Measurements from ENCODE around the gene STOML1.

The STOML1 gene

DNA sequence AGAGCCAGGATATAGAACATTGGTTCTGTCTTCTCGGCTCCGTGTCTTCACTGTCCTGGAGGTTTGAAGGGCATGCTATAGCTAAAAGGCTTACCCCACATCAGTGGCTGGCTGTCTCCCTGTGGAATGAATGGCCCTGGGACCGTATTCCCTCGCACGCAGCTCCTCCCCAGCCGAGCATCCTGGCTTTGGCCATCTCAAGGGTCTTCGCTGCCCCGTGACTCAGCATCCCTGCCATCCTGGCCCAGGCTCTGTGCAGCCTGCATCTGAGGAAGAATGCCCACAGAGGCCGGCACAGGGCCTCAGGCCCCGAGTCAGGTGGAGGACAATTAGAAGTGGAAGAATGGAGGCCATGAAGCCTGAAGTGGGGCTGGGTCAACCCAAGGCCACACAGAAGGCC is 54.8 kb downstream of the STOML1 start:
- H3K27ac ChIP-seq = no peak overlapping the region; the same call in 1 of the 2 replicates
- TF ChIP-seq ZFX (IDR thresholded peaks at IDR 0.05) = no peak
- TF ChIP-seq, protein P1, sequence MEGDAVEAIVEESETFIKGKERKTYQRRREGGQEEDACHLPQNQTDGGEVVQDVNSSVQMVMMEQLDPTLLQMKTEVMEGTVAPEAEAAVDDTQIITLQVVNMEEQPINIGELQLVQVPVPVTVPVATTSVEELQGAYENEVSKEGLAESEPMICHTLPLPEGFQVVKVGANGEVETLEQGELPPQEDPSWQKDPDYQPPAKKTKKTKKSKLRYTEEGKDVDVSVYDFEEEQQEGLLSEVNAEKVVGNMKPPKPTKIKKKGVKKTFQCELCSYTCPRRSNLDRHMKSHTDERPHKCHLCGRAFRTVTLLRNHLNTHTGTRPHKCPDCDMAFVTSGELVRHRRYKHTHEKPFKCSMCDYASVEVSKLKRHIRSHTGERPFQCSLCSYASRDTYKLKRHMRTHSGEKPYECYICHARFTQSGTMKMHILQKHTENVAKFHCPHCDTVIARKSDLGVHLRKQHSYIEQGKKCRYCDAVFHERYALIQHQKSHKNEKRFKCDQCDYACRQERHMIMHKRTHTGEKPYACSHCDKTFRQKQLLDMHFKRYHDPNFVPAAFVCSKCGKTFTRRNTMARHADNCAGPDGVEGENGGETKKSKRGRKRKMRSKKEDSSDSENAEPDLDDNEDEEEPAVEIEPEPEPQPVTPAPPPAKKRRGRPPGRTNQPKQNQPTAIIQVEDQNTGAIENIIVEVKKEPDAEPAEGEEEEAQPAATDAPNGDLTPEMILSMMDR (conservative IDR thresholded peaks at IDR 0.05) = no peak

DNA sequence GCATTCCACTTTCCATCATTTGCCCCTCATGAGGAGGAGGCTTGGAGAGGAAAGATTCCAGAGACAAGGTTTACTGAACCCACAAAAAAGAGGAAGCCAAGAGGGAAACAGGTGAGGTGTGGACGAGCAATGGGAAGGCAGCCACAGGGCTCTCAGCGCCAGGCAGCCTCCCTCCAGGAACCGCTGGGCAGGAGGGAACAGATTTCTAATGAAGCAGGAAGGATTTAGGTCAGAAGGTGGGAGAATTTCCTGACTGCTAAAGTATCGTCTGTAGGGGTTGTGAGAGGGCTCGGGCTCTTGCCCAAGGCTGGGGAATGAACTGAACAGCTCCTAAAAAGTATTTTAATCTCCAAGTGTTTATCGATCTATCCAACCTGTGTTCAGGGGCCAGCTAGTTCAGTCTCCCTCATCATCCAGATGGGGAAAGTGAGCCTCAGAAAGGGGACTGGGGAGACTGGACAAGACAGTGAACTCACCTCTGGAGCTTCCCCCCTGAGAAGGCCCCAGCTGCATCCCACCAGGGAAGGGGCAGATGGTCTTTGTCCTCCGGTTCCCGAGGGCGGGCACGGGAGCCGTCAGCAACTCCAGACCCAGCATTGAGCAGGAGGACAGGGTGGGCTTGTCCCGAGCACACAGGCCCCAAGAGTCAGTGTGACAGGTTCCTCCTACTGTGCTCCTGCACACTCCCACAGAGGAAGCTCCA is 55.4 kb downstream of the STOML1 start:
- TF ChIP-seq, protein P1 (conservative IDR thresholded peaks at IDR 0.05) = no peak
- no peak for TF ChIP-seq ZFX (IDR thresholded peaks at IDR 0.05)
- peak overlapping the region; percentile 66 for H3K27ac ChIP-seq

DNA sequence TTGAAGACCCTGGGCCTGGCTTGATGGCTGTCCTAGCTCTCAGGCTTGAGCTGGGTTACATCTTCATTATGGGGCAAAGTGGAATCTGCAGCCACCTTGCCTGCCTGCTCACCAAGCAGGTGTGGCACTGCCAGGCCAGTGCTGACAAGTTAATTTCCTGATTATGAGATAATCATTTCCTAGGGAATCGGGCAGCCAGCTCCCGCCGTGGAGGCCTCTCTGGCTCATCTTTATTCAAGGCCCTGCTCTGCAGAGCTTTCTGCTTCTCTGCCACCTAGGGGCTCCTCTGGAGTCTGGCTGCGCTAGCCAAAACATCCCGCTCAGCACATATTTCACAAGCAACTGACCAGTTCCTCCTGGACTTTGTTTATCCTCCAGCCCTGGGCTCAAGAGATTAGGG is 55.9 kb downstream of the STOML1 start:
- H3K27ac ChIP-seq = peak overlapping the region; percentile 66
- TF ChIP-seq, protein P1 (conservative IDR thresholded peaks at IDR 0.05) = no peak
- TF ChIP-seq ZFX (IDR thresholded peaks at IDR 0.05) = no peak

DNA sequence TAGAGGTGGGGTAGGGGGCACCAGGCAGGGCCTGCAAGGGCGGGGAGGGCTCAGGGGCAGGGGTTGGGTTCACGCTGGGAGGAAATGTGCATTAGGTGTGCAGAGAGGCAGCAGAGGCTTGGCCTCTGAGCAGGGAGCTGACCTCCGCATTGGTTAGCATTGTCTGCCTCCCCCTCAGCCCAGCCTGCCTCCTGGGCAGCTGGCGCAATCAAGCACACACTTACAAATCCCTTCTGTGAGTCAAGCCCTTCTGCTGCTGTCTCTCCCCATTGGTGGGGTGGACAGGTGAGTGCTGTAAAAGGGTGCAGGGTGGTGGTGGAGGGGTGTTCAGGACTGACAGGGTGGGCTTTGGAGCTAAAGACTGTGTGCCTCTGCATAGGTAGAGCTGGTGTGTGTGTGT is 56.5 kb downstream of the STOML1 start:
- TF ChIP-seq ZFX (IDR thresholded peaks at IDR 0.05) = no peak
- TF ChIP-seq, protein P1 (conservative IDR thresholded peaks at IDR 0.05) = no peak
- H3K27ac ChIP-seq = peak overlapping the region; percentile 66

DNA sequence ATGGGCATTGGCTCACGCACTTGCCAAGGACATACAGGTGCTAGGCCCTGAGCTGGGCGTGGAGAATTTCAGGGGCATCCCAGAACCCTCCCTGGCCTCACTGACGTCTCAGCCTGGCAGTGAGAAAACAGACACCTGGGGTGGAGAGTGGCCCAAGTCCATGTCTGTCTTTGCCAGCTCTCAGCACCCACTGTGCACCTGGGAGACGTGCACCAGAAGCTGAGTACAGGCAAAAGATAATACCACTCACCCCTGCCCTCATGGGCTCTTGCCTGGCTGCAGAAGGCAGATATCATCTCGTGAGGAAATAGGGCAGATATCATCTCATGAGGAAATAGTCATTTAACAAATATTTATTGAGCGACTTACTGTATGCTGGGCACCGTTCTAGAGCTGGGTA is 57.8 kb downstream of the STOML1 start:
- peak overlapping the region; percentile 66 for H3K27ac ChIP-seq
- TF ChIP-seq ZFX (IDR thresholded peaks at IDR 0.05) = no peak

DNA sequence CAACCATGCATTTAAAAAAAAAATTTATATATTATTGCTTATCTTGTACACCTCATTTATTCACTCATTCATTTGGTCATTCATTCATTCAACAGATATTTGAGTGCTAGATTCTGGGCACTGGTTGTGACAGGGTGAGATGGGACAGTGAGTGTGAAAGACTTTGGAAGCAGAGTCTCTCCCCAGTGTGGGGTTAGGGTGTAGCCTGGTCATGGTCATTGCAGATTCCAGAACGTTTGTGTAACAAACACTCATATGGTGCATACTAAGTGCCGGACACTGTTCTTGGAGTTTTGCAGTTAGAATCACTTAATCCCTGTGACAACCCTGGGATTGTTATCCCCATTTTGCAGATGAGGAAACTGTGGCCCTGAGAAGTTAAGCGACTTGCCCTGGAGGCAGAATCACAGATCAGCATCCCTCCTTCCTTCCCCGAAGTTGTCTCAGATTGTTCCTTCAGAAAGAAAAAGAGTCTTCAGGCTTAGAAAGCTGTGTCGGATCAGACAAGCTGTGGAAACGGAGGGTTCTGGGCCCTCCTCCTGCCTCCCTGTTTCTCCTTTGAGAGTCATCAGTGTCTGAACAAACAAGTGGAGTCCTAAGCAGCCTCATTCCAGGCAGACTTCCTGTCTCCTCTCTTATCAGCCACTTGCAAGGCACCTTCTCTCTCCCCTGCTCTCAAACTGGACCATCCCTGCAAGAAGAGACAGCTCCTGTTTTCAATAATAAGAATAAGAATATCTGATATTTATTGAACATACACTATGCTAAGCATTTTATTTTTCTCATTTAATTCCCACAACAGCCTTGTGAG is 59.5 kb downstream of the STOML1 start:
- H3K27ac ChIP-seq = no peak overlapping the region
- no peak for TF ChIP-seq ZFX (IDR thresholded peaks at IDR 0.05)
- TF ChIP-seq, protein P1 (conservative IDR thresholded peaks at IDR 0.05) = no peak

DNA sequence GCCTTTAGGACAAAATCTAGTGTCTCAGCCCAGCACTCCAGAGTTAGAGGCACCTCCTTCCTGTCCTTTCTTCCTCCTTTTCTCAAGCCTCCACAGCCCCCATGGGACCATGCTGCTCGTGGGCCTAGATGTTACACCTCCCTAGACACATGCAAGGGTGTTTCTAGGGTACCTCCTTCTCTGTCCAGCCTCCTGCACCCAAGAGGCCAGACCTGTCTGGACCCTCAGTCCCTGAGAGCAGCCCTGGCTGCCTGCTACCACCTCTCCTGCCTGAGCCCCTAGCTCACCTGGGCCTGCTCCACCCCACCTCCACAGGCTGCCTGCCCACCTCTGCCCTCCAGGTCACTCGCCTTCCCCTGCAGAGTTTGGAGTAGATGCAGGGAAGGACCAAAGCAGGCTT is 60.7 kb downstream of the STOML1 start:
- no peak for TF ChIP-seq ZFX (IDR thresholded peaks at IDR 0.05)
- TF ChIP-seq, protein P1 (conservative IDR thresholded peaks at IDR 0.05) = no peak
- no peak overlapping the region for H3K27ac ChIP-seq

All from C4-2B (cell line).